Left cardiac atrium (tissue), 4 donors: ENCODE data around the gene ADCY9. TPM values are rescaled to one million over a fixed set of nuclear protein-coding genes. Genes with fewer than 3 reads are reported as not detected.
"Not testable (repeated sequence)": the region's sequence is repeated elsewhere in the genome, so short reads cannot be mapped to it uniquely, and the experiment has no call there.

Experiments
- ATAC-seq, 2 donors: fragments of 200-7000 bp; cut with Tn5 transposase; one replicate each; pipeline ENCODE4 v1.9.1; 2020; ENCODE audit warnings: mild to moderate bottlenecking in 2 of 2, moderate library complexity in 2 of 2
- DNase-seq: peaks from one replicate; pipeline ENCODE4 v3.0.0-alpha.2; 2020
- intact Hi-C, 2 donors: fragments of 100-400 bp; cut with DNase I; formaldehyde crosslinking; loops; one replicate each; pipeline versions ENCODE4 v1.14.1 to v1.15.1; 2022 to 2023
- total RNA-seq, 2 donors: library from RNA; stranded (reverse); fragmentation: NEBNext Ultra II Directional; extraction: Animal tissue kit (Norgen Biotek cat#: 25700); gene quantifications; one replicate each; pipeline ENCODE4 v1.2.1, GENCODE V29; 2021
- donor health status: DM: no; HTN: yes; CAD: no.
- donor health status: DM: no; HTN: yes; CAD: no; lungs with severe emphysema.
- donor health status: DM: yes; HTN: yes; CAD: no.
- donor health status: Dilated cardiomyopathy.

ADCY9 gene
- total RNA-seq, 2 donors from 2014 or later, result 22.6 to 25.9 TPM

GRCh38 chr16:4052801-4053293 is 63.4 kb downstream of the ADCY9 start:
- peak; percentile 32 for DNase-seq
- intact Hi-C loops, result loop anchor here in 1 of 2 donors (5.0 kb wide), 1 partner anchor 34 kb away; no protein-coding TSS in a partner anchor
- ATAC-seq, result peak in 1 of 2 donors; percentile 38

GRCh38 chr16:4052096-4052495 is 64.1 kb downstream of the ADCY9 start:
- intact Hi-C loops, result loop anchor here in 1 of 2 donors (5.0 kb wide), 1 partner anchor 35 kb away; no protein-coding TSS in a partner anchor
- ATAC-seq, result peak in 1 of 2 donors; percentile 27
- no peak for DNase-seq

GRCh38 chr16:4051591-4051990 is 64.7 kb downstream of the ADCY9 start:
- DNase-seq (no peak), ATAC-seq (no peak)
- intact Hi-C loops, result loop anchor here in 1 of 2 donors (5.0 kb wide), 1 partner anchor 36 kb away; no protein-coding TSS in a partner anchor

- no peak for DNase-seq
- intact Hi-C loops, result no loop called here
- ATAC-seq, result no peak
Measured at GRCh38 chr16:4049031-4049430, 67.2 kb downstream of the ADCY9 start.

- intact Hi-C loops, result no loop called here
- no peak for DNase-seq
- no peak for ATAC-seq
Measured at GRCh38 chr16:4048481-4048880, 67.8 kb downstream of the ADCY9 start.

- DNase-seq (no peak), ATAC-seq (no peak)
- intact Hi-C loops, result no loop called here
Measured at GRCh38 chr16:4046221-4046620, 70.0 kb downstream of the ADCY9 start.

GRCh38 chr16:4045561-4045960 is 70.7 kb downstream of the ADCY9 start:
- intact Hi-C loops, ATAC-seq, DNase-seq: not testable (repeated sequence)

GRCh38 chr16:4042581-4042980 is 73.7 kb downstream of the ADCY9 start:
- ATAC-seq, result no peak
- intact Hi-C loops, result no loop called here
- DNase-seq, result no peak

- intact Hi-C loops, result no loop called here
- DNase-seq, result no peak
- ATAC-seq, result no peak
Measured at GRCh38 chr16:4038448-4038847, 77.8 kb downstream of the ADCY9 start.

- intact Hi-C loops, ATAC-seq, DNase-seq: not testable (repeated sequence)
Measured at GRCh38 chr16:4036952-4037351, 79.3 kb downstream of the ADCY9 start.

GRCh38 chr16:4034963-4035362 is 81.3 kb downstream of the ADCY9 start:
- intact Hi-C loops, result no loop called here
- DNase-seq (no peak), ATAC-seq (no peak)

GRCh38 chr16:4033951-4034350 is 82.3 kb downstream of the ADCY9 start:
- intact Hi-C loops, result no loop called here
- no peak for ATAC-seq
- no peak for DNase-seq

- intact Hi-C loops, result no loop called here
- ATAC-seq, result peak; percentile 47 to 63
Measured at GRCh38 chr16:4032768-4033167, 83.5 kb downstream of the ADCY9 start.

GRCh38 chr16:4028144-4028543 is 88.1 kb downstream of the ADCY9 start:
- no peak for ATAC-seq
- DNase-seq, result no peak
- intact Hi-C loops, result no loop called here

More at GRCh38 chr16:4032768-4033167, 83.5 kb downstream of the ADCY9 start:
- peak; percentile 41 for DNase-seq

- DNase-seq (no peak), ATAC-seq (no peak)
- intact Hi-C loops, result no loop called here
Measured at GRCh38 chr16:4026854-4027253, 89.4 kb downstream of the ADCY9 start.

GRCh38 chr16:4025428-4025827 is 90.8 kb downstream of the ADCY9 start:
- intact Hi-C loops, result no loop called here
- no peak for DNase-seq
- ATAC-seq, result peak in 1 of 2 donors; percentile 48

- intact Hi-C loops, result no loop called here
- no peak for ATAC-seq
- DNase-seq, result no peak
Measured at GRCh38 chr16:4021916-4022315, 94.3 kb downstream of the ADCY9 start.

- intact Hi-C loops, result no loop called here
- ATAC-seq, result peak in 1 of 2 donors; percentile 32
- DNase-seq, result no peak
Measured at GRCh38 chr16:4021070-4021779, 95.0 kb downstream of the ADCY9 start.

GRCh38 chr16:4019371-4019791 is 96.9 kb downstream of the ADCY9 start:
- no peak for DNase-seq
- ATAC-seq, result peak; percentile 52 to 74
- intact Hi-C loops, result no loop called here

GRCh38 chr16:4018391-4018790 is 97.9 kb downstream of the ADCY9 start:
- ATAC-seq (peak; percentile 9 to 47), DNase-seq (no peak)
- intact Hi-C loops, result no loop called here

GRCh38 chr16:4017807-4018206 is 98.4 kb downstream of the ADCY9 start:
- intact Hi-C loops, result no loop called here
- no peak for ATAC-seq
- DNase-seq, result no peak
